ENCODE data around the gene CTIF. TPM values are rescaled to one million over a fixed set of nuclear protein-coding genes. Genes with fewer than 3 reads are reported as not detected.

CTIF gene
- total RNA-seq, 6 experiments from 2014 or later: 77.6 to 100 (median 79.2) TPM

DNA sequence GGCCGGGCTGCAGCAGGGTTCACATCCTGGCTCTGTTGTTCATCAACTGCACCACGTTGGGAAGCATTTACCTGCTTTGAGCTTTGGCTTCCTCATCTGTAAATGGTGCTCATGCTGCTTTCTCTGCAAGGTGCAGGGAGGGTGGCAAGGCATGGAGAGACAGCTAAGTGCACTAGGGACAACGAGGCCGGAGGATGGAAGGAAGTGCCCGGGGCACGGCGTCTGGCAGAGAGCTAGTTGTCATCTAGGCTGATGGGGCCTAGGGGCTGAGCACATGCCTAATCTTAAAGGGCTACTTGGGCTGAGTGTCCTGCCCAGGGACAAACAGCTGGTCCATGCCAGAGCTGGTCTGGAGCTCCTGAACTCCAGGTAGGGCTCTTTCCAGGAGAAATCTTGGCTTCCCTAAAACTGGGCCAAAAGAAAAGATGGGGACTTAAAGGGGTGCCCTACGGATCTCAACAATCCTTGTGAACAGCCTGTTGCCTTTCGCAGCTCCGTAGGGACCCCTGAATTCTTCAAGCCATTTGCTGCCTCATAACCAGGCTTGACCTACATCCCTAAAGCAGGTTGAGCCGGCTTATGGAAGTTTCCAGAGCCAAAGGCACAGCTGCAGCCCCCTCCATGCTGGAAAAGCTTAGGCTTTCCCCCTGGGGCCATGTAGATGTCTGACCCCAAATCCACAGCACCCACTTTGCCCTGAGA is 281.1 kb downstream of the CTIF start:
- Mint-ChIP-seq H3K36me3 (ENCODE audit: low read depth) (peaks cover 74% of the 10 kb centered on the region), H3K27me3 (ENCODE audit: insufficient read depth) (peaks cover 14% of the 10 kb centered on the region), H3K9me3 (peaks cover 13% of the 10 kb centered on the region; the same call in 1 of the 2 replicates), H3K4me3 (no peak overlapping the region; the same call in 1 of the 2 replicates), H3K27ac (no peak overlapping the region), H3K4me1 (ENCODE audit: low read depth) (peaks cover 21% of the 10 kb centered on the region)
- DNase-seq: no peak
- TF ChIP-seq, protein P1, sequence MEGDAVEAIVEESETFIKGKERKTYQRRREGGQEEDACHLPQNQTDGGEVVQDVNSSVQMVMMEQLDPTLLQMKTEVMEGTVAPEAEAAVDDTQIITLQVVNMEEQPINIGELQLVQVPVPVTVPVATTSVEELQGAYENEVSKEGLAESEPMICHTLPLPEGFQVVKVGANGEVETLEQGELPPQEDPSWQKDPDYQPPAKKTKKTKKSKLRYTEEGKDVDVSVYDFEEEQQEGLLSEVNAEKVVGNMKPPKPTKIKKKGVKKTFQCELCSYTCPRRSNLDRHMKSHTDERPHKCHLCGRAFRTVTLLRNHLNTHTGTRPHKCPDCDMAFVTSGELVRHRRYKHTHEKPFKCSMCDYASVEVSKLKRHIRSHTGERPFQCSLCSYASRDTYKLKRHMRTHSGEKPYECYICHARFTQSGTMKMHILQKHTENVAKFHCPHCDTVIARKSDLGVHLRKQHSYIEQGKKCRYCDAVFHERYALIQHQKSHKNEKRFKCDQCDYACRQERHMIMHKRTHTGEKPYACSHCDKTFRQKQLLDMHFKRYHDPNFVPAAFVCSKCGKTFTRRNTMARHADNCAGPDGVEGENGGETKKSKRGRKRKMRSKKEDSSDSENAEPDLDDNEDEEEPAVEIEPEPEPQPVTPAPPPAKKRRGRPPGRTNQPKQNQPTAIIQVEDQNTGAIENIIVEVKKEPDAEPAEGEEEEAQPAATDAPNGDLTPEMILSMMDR (IDR thresholded peaks at IDR 0.05): no peak

DNA sequence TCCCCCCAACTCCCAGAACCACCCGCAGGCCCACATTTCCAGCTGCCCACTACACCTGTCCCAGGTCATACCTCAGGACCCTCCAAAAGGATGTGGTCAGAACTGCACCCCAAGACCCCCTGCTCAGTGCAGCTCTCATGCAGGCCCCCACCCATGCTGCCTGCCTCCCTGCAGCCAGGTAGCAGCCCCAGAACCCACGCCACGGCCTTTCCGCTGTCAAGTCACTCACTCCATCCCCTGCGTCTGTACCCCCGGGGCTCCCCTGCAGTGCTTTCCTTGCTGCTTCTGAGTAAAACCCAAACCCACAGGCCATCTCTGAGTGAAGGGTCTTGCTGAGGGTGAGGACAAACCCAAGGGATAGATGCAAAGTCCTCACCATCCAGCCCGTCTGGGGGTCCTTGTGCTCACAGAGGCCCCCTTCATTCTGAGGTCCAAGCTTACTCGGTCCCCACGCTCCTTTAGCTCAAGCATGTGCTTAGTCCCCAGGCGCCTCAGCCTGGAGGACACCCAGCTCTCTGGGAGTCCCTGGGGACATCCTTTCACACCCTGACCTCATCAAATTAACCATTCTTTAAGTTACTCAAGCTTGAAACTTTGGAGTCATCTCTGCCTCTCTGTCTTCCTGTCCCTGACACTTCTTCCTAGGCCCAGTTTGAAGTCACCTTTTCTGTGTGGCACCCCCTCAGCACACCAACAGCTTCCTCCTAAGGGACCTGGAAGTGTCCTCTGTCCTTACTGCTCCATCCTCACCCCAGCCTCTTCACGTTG is 281.8 kb downstream of the CTIF start:
- Mint-ChIP-seq H3K36me3 (ENCODE audit: low read depth) (peaks cover 70% of the 10 kb centered on the region), H3K27ac (no peak overlapping the region; the same call in 1 of the 2 replicates), H3K9me3 (peaks cover 13% of the 10 kb centered on the region; the same call in 1 of the 2 replicates), H3K4me3 (no peak overlapping the region; the same call in 1 of the 2 replicates), H3K4me1 (ENCODE audit: low read depth) (peaks cover 21% of the 10 kb centered on the region), H3K27me3 (ENCODE audit: insufficient read depth) (peaks cover 14% of the 10 kb centered on the region)
- no peak for DNase-seq
- TF ChIP-seq, protein P1 (IDR thresholded peaks at IDR 0.05): no peak

DNA sequence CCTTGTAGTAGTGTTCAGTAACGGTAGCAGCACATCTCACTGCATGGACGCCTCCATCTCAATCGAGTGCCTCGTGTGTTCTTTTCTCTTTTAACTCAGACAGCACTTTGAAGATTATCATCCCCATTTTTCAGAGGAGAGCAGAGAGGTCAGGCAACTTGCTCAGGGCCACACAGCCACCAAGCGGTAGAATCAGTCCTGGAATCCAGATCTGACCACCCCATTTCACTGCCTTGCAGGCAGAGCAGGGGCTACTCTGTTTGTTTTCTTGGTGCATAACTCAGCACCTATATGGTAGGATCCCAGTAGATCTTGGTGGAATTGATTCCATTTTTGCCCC is 282.4 kb downstream of the CTIF start:
- Mint-ChIP-seq H3K27me3 (ENCODE audit: insufficient read depth) (peaks cover 14% of the 10 kb centered on the region), H3K9me3 (peaks cover 13% of the 10 kb centered on the region; the same call in 1 of the 2 replicates), H3K36me3 (ENCODE audit: low read depth) (peaks cover 67% of the 10 kb centered on the region), H3K4me3 (no peak overlapping the region), H3K4me1 (ENCODE audit: low read depth) (peaks cover 23% of the 10 kb centered on the region), H3K27ac (no peak overlapping the region; the same call in 1 of the 2 replicates)
- TF ChIP-seq, protein P1 (IDR thresholded peaks at IDR 0.05): no peak
- DNase-seq: no peak

DNA sequence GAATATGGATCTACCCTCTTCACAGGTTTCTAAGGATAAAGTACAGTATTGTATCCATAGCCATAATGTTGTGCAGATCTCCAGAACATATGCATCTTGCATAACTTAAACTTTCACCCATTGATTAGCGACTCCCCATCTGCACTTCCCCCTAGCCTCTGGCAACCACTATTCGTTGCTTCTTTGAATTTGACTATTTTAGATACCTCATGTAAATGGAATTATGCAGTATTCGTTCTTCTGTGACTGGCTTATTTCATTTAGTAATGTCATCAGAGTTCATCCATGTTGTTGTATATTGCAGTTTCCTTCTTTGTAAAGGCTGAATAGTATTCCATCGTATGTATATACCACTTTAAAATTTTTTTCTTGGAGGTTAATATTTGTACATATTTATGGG is 283.0 kb downstream of the CTIF start:
- TF ChIP-seq, protein P1 (IDR thresholded peaks at IDR 0.05): no peak
- Mint-ChIP-seq H3K27me3 (ENCODE audit: insufficient read depth) (peaks cover 12% of the 10 kb centered on the region), H3K36me3 (ENCODE audit: low read depth) (peaks cover 68% of the 10 kb centered on the region), H3K9me3 (peaks cover 13% of the 10 kb centered on the region; the same call in 1 of the 2 replicates), H3K27ac (no peak overlapping the region), H3K4me3 (no peak overlapping the region; the same call in 1 of the 2 replicates), H3K4me1 (ENCODE audit: low read depth) (peaks cover 29% of the 10 kb centered on the region)
- no peak for DNase-seq

DNA sequence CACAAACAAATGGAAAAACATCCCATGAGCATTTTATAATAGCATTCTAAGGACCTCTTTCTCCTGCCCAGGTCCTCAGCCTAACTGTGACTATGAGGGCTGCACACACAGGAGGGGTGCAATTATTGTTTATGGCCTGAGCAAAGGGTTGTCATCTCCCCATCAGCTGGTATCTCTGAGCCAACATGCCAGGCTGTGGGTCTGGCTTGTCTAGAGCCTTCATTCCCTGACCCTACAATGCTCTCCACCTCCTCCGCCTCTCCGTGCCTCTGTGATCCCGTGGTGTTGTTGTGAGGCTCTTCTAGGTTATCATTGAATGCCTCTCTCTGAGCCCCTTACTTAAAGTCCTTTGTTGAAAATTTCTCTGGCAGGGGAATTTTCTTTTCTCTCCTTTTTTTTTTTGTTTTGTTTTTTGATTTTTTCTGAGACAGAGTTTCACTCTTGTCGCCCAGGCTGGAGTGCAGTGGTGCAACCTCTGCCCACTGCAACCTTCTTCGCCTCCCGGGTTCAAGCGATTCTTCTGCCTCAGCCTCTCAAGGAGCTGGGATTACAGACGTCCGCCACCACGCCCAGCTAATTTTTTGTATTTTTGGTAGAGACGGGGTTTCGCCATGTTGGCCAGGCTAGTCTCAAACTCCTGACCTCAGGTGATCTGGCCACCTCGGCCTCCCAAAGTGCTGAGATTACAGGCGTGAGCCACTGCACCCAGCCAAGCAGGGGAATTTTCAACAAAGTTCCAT is 285.6 kb downstream of the CTIF start:
- Mint-ChIP-seq H3K36me3 (ENCODE audit: low read depth) (peaks cover 56% of the 10 kb centered on the region), H3K4me3 (peak overlapping the region; percentile 10), H3K9me3 (peaks cover 13% of the 10 kb centered on the region; the same call in 1 of the 2 replicates), H3K27me3 (ENCODE audit: insufficient read depth) (peaks cover 11% of the 10 kb centered on the region), H3K4me1 (ENCODE audit: low read depth) (peaks cover 53% of the 10 kb centered on the region), H3K27ac (peak overlapping the region; percentile 99)
- TF ChIP-seq, protein P1 (IDR thresholded peaks at IDR 0.05): no peak
- DNase-seq: no peak
